Gastroesophageal sphincter (tissue), 4 donors: ENCODE data around the gene OGFOD3. TPM values are rescaled to one million over a fixed set of nuclear protein-coding genes. Genes with fewer than 3 reads are reported as not detected.

ENCODE experiments used
- ATAC-seq: fragments of 150-250 bp; one replicate; pipeline ENCODE4 v1.9.1; 2016; ENCODE audit warnings: mild to moderate bottlenecking, moderate library complexity
- H3K27ac ChIP-seq, 4 donors: fragments of 200-600 bp; sonication (generic) in 3 of 4; 1 replicate in 3 of 4; 2 replicates in 1 of 4; pipeline ENCODE4 v1.5.1; 2016 to 2019
- H3K27me3 ChIP-seq: fragments of 200-600 bp; sonication (generic); one replicate; pipeline ENCODE4 v1.5.1; 2019
- H3K36me3 ChIP-seq, 2 donors: fragments of 200-600 bp; sonication (generic); one replicate each; pipeline ENCODE4 v1.5.1; 2019; ENCODE audit warnings: control low read depth in 1 of 2
- H3K4me1 ChIP-seq, 3 donors: fragments of 200-600 bp; sonication (generic); 1 replicate in 2 of 3; 2 replicates in 1 of 3; pipeline ENCODE4 v1.5.1; 2016 to 2019; ENCODE audit warnings: control low read depth in 2 of 3
- H3K4me3 ChIP-seq, 2 donors: fragments of 200-600 bp; sonication (generic); one replicate each; pipeline ENCODE4 v1.5.1; 2019; ENCODE audit warnings: mild to moderate bottlenecking in 1 of 2, moderate library complexity in 1 of 2
- H3K9me3 ChIP-seq, 3 donors: fragments of 200-600 bp; sonication (generic); one replicate each; pipeline ENCODE4 v1.5.1; 2017 to 2019; ENCODE audit warnings: control low read depth in 2 of 3
- EP300 ChIP-seq: sonication (generic); formaldehyde crosslinking; IDR thresholded peaks from one replicate; pipeline ENCODE4 v1.6.1; 2017; ENCODE audit warnings: antibody characterized with exemption, mild to moderate bottlenecking
- POLR2A ChIP-seq, 2 donors: fragments of 450-650 bp; IDR thresholded peaks; one replicate each; pipeline ENCODE4 v1.6.1; 2017; ENCODE audit warnings: antibody characterized with exemption in 2 of 2, mild to moderate bottlenecking in 2 of 2, moderate library complexity in 1 of 2
- POLR2AphosphoS5 ChIP-seq: sonication (generic); formaldehyde crosslinking; IDR thresholded peaks from one replicate; pipeline ENCODE4 v1.6.1; 2017; ENCODE audit warnings: antibody characterized with exemption
- WGBS, 2 donors: methylation state at CpG; one replicate each; pipeline ENCODE4 v1.1.5; 2018; ENCODE audit warnings: low coverage in 1 of 2; 5-methylcytosine and 5-hydroxymethylcytosine counted together
- total RNA-seq, 4 donors: library from RNA; depleted of rRNA; stranded (reverse); fragments of >200 nt; gene quantifications; one replicate each; pipeline ENCODE4 v1.1.0, GENCODE V29; 2016
- TF ChIP-seq, protein P1 (sequence below), 4 experiments: fragments of 200-600 bp in 2 of 4; fragments of 450-650 bp in 2 of 4; sonication (generic) in 1 of 4; IDR thresholded peaks; one replicate each; pipeline ENCODE4 v1.5.1; 2017 to 2019; ENCODE audit warnings: antibody characterized with exemption in 4 of 4, mild to moderate bottlenecking in 2 of 4, moderate library complexity in 2 of 4

OGFOD3 gene
- total RNA-seq, 4 donors from 2014 or later, result 26.4 to 39.5 (median 28.8) TPM

- H3K4me3 ChIP-seq, result no peak overlapping the region
- H3K4me1 ChIP-seq, result no peaks in the 10 kb centered on the region
- H3K36me3 ChIP-seq, result peaks cover 0 to 63% of the 10 kb centered on the region in 2 donors
- ATAC-seq, result no peak
- H3K27me3 ChIP-seq, result no peaks in the 10 kb centered on the region
- no CpG with 5 or more reads among the region's 12 CpGs for WGBS, 2 donors
- no peak for TF ChIP-seq EP300
- TF ChIP-seq, protein P1, sequence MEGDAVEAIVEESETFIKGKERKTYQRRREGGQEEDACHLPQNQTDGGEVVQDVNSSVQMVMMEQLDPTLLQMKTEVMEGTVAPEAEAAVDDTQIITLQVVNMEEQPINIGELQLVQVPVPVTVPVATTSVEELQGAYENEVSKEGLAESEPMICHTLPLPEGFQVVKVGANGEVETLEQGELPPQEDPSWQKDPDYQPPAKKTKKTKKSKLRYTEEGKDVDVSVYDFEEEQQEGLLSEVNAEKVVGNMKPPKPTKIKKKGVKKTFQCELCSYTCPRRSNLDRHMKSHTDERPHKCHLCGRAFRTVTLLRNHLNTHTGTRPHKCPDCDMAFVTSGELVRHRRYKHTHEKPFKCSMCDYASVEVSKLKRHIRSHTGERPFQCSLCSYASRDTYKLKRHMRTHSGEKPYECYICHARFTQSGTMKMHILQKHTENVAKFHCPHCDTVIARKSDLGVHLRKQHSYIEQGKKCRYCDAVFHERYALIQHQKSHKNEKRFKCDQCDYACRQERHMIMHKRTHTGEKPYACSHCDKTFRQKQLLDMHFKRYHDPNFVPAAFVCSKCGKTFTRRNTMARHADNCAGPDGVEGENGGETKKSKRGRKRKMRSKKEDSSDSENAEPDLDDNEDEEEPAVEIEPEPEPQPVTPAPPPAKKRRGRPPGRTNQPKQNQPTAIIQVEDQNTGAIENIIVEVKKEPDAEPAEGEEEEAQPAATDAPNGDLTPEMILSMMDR (IDR thresholded peaks at IDR 0.05), result no peak
- no peak for TF ChIP-seq POLR2AphosphoS5
- no peak for TF ChIP-seq POLR2A (IDR thresholded peaks at IDR 0.05)
- H3K9me3 ChIP-seq, result no peaks in the 10 kb centered on the region
- H3K27ac ChIP-seq, result no peak overlapping the region
Measured at GRCh38 chr17:82435103-82435502, 16.7 kb upstream of the OGFOD3 start.

DNA sequence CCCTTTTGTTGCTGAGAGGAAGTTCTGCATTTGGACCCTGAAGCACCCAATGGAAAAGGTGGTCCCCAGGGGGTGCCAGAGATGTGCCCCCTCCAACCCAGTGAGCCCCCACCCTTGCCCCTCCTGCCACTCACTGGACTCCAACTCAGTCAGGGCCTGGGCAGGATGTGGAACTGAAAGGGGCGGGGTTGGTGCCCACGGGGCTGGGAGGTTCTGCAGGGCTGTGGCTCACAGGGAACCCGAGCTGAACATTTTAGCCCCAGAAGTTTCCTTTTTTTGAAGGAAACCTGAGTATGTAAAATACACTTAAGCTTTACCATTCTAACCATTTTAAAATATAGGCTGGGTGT lies 15.8 kb upstream of the OGFOD3 start:
- WGBS, 2 donors, result 40% methylated on average over 1 of the region's 3 CpGs; no CpG with 5 or more reads in 1 of the 2 donors
- H3K36me3 ChIP-seq, result peaks cover 0 to 61% of the 10 kb centered on the region in 2 donors
- no peaks in the 10 kb centered on the region for H3K9me3 ChIP-seq
- no peak for ATAC-seq
- H3K27ac ChIP-seq, result no peak overlapping the region
- no peaks in the 10 kb centered on the region for H3K27me3 ChIP-seq
- no peak for TF ChIP-seq EP300
- no peak for TF ChIP-seq POLR2AphosphoS5
- no peak overlapping the region for H3K4me3 ChIP-seq
- H3K4me1 ChIP-seq, result no peaks in the 10 kb centered on the region

DNA sequence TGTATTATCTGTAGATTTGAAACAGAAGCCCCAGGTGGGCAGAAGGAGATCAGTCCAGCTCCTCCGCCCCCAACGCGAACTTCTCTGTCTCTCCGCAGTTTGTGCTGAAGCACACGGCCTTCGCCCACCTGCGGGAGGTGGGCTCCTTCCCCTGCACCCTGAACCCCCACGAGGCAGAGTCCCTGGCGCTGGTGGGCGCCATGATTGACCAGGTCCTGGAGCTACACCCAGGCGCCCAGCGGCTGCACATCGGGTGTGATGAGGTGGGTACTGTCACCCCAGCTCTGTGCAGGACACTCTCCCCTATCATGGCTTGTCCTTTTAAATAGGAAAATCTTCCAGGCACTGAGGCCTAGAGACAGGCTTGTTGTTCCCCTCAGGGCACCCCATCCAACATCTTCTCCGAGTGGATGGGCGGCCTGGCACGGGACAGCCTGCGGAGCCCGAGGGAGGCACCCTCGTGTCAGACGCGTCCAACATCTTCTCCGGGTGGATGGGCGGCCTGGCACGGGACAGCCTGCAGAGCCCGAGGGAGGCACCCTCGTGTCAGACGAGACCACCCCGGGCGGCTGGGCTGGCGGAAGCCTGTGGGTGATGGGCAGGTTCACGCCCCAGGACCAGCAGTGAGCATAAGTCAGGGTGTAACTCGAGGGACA lies 15.3 kb upstream of the OGFOD3 start:
- H3K9me3 ChIP-seq, result no peaks in the 10 kb centered on the region
- TF ChIP-seq POLR2A (IDR thresholded peaks at IDR 0.05), result no peak
- TF ChIP-seq POLR2AphosphoS5, result no peak
- TF ChIP-seq EP300, result no peak
- TF ChIP-seq, protein P1 (IDR thresholded peaks at IDR 0.05), result no peak
- peaks cover 0 to 61% of the 10 kb centered on the region in 2 donors for H3K36me3 ChIP-seq
- H3K27ac ChIP-seq, result no peak overlapping the region
- 91% methylated on average over 6 of the region's 32 CpGs; no CpG with 5 or more reads in 1 of the 2 donors for WGBS, 2 donors
- no peaks in the 10 kb centered on the region for H3K27me3 ChIP-seq
- ATAC-seq, result no peak
- H3K4me1 ChIP-seq, result no peaks in the 10 kb centered on the region
- H3K4me3 ChIP-seq, result no peak overlapping the region

GRCh38 chr17:82432017-82432416 lies 13.6 kb upstream of the OGFOD3 start:
- ATAC-seq, result no peak
- no peaks in the 10 kb centered on the region for H3K4me1 ChIP-seq
- peaks cover 0 to 60% of the 10 kb centered on the region in 2 donors for H3K36me3 ChIP-seq
- WGBS, 2 donors, result 85 to 88% methylated on average over 2 to 7 of the region's 8 CpGs
- H3K27me3 ChIP-seq, result no peaks in the 10 kb centered on the region
- H3K4me3 ChIP-seq, result no peak overlapping the region
- no peaks in the 10 kb centered on the region for H3K9me3 ChIP-seq
- no peak overlapping the region for H3K27ac ChIP-seq
- TF ChIP-seq, protein P1 (IDR thresholded peaks at IDR 0.05), result no peak
- TF ChIP-seq POLR2A (IDR thresholded peaks at IDR 0.05), result no peak
- no peak for TF ChIP-seq EP300
- no peak for TF ChIP-seq POLR2AphosphoS5

DNA sequence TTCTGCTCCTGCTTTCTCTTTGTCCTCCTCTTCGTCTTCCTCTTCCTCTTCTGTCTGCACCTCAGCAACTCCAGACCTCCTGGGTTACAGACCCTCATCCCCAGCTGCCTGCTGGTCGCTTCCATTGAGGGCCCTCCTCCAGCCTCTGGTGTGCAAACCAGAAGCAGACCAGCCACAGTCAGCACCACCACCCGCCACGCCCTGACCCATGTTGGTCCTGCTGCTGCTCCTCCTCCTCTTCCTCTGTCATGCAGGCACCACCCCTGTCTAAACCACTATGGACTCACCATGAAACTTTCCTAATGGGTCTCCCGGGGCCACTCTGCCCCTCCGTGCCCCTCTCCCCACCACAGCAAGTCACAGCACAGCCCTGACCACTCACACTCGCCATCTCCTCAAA lies 11.4 kb upstream of the OGFOD3 start:
- Histone ChIP-seq H3K27me3 (no peaks in the 10 kb centered on the region), H3K27ac (no peak overlapping the region), H3K36me3 (peaks cover 0 to 38% of the 10 kb centered on the region in 2 donors), H3K4me3 (no peak overlapping the region), H3K9me3 (no peaks in the 10 kb centered on the region), H3K4me1 (no peaks in the 10 kb centered on the region)
- ATAC-seq, result no peak
- WGBS, 2 donors, result 37% methylated on average over 3 of the region's 7 CpGs; no CpG with 5 or more reads in 1 of the 2 donors
- TF ChIP-seq EP300, result no peak
- TF ChIP-seq POLR2A (IDR thresholded peaks at IDR 0.05), result no peak
- no peak for TF ChIP-seq POLR2AphosphoS5

GRCh38 chr17:82428546-82428945 lies 10.2 kb upstream of the OGFOD3 start:
- Histone ChIP-seq H3K27me3 (no peaks in the 10 kb centered on the region), H3K36me3 (peaks cover 0 to 32% of the 10 kb centered on the region in 2 donors), H3K4me3 (no peak overlapping the region), H3K4me1 (no peaks in the 10 kb centered on the region), H3K27ac (no peak overlapping the region), H3K9me3 (no peaks in the 10 kb centered on the region)
- WGBS, 2 donors, result 100% methylated on average over 1 of the region's 3 CpGs
- ATAC-seq, result no peak
- TF ChIP-seq, protein P1 (IDR thresholded peaks at IDR 0.05), result no peak
- TF ChIP-seq POLR2A (IDR thresholded peaks at IDR 0.05) (no peak), POLR2AphosphoS5 (no peak), EP300 (no peak)
